Muscle layer of colon (tissue), 2 donors: ENCODE results near the gene ELAPOR1.

Experiments used
- H3K27ac ChIP-seq: one replicate; pipeline ENCODE4 v1.7.0; 2013; ENCODE audit warnings: low read depth, mild to moderate bottlenecking, low read length, moderate library complexity
- H3K27me3 ChIP-seq, 2 donors: one replicate each; pipeline ENCODE4 v1.7.0; 2013; ENCODE audit warnings: low read length in 2 of 2, mild to moderate bottlenecking in 2 of 2; ENCODE audit not compliant: insufficient read depth in 2 of 2, control insufficient read depth in 1 of 2
- H3K36me3 ChIP-seq: one replicate; pipeline ENCODE4 v1.7.0; 2013; ENCODE audit warnings: mild to moderate bottlenecking, low read length; ENCODE audit not compliant: insufficient read depth
- H3K4me1 ChIP-seq: one replicate; pipeline ENCODE4 v1.7.0; 2013; ENCODE audit warnings: mild to moderate bottlenecking, low read length; ENCODE audit not compliant: insufficient read depth
- H3K4me3 ChIP-seq, 2 donors: one replicate each; pipeline ENCODE4 v1.7.0; 2013; ENCODE audit warnings: low read length in 2 of 2, low read depth in 1 of 2, mild to moderate bottlenecking in 1 of 2, moderate library complexity in 1 of 2
- H3K9ac ChIP-seq: one replicate; pipeline ENCODE4 v1.7.0; 2013; ENCODE audit warnings: low read length
- H3K9me3 ChIP-seq: one replicate; pipeline ENCODE4 v1.7.0; 2013; ENCODE audit warnings: mild to moderate bottlenecking, low read length
- donor health status: abdominal sarcoma.
- donor health status: Adenocarcinoma of cecum.

The ELAPOR1 gene

DNA sequence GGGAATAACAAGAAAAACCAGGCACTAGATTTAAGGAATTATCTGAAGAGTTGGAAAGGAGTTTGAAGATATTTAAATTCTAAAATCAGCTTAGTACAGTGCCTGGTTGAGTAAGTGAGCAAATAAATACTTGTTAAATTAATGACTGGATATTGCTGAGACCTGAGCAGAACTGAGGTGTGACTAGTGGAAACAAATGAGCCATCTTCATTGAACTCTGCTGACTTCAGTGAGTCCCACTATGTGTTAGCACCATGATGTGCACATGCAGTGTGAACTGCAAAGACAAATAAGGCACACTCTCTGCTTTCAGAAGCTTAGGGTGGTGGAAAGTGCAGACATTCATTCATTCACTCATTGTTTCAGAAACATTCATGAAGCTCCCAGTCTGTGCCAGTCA lies 48.7 kb downstream of the ELAPOR1 start:
- Histone ChIP-seq H3K4me3 (no peak overlapping the region), H3K36me3 (no peaks in the 10 kb centered on the region), H3K27ac (no peak overlapping the region)

DNA sequence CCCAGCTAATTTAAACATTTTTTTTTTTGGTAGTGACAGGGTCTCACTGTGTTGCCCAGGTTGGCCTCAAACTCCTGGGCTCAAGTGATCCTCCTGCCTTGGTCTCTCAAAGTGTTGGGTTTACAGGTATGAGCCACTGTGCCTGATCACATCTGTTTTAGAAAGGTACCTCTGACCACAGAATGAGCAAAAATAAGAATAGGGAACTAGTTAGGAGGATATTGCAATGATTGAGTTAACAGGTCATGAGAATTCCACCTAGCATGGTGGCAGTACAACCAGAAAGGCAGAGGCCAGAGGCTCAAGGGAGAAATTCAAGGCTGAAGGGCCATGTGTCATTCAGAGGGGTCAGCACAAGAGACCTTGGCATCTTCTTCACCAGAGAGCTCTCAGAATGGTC lies 49.6 kb downstream of the ELAPOR1 start:
- Histone ChIP-seq H3K27me3 (no peaks in the 10 kb centered on the region), H3K4me1 (no peaks in the 10 kb centered on the region), H3K36me3 (no peaks in the 10 kb centered on the region), H3K4me3 (no peak overlapping the region), H3K9ac (no peak overlapping the region), H3K9me3 (no peaks in the 10 kb centered on the region), H3K27ac (no peak overlapping the region)

More for the DNA sequence above, 48.7 kb downstream of the ELAPOR1 start:
- Histone ChIP-seq H3K4me1 (no peaks in the 10 kb centered on the region), H3K9me3 (no peaks in the 10 kb centered on the region), H3K9ac (no peak overlapping the region), H3K27me3 (no peaks in the 10 kb centered on the region)
